A549 (cell line): ENCODE data around the gene ZNF618. TPM values are rescaled to one million over a fixed set of nuclear protein-coding genes. Genes with fewer than 3 reads are reported as not detected.

ENCODE experiments used
- ATAC-seq, 2 experiments: fragments of 200-7000 bp in 1 of 2; fragments of >200 bp in 1 of 2; cut with Nextera tagmentation in 1 of 2; cut with Tn5 transposase in 1 of 2; 3 replicates each; pipeline versions ENCODE4 v1.8.0 to v1.9.1; 2018 to 2020; ENCODE audit warnings: mild to moderate bottlenecking in 1 of 2, moderate library complexity in 1 of 2
- CTCF ChIA-PET: fragments of 300-600 bp; sonication (Branson Sonifier 250); formaldehyde crosslinking; extraction: SDS; loops from one replicate; lab custom pipeline; 2021; ENCODE audit warnings: antibody characterized with exemption, inconsistent platforms; lab: Yijun Ruan, JAX
- POLR2A ChIA-PET: fragments of 350-600 bp; formaldehyde crosslinking; extraction: SDS; loops from one replicate; lab custom pipeline; 2021; ENCODE audit warnings: antibody characterized with exemption, inconsistent platforms; lab: Yijun Ruan, JAX
- DNase-seq, 2 experiments: peaks; one replicate each; pipeline versions ENCODE4 v3.0.0 to v3.0.0-alpha.2; 2011 to 2016; ENCODE audit warnings: low read depth in 1 of 2, low spot score in 1 of 2
- FAIRE-seq: peaks from 2 replicates; lab custom pipeline; 2011; peaks lifted over from hg19 to GRCh38; lab: Jason Lieb, UNC
- H3K27ac ChIP-seq, 2 experiments: fragments of >200 bp; sonication (Bioruptor Twin); formaldehyde crosslinking; 3 replicates each; pipeline ENCODE4 v1.5.1; 2016 to 2017
- H3K4me1 ChIP-seq: fragments of >200 bp; sonication (Bioruptor Twin); formaldehyde crosslinking; 3 replicates; pipeline ENCODE4 v1.6.1; 2016
- H3K4me2 ChIP-seq: fragments of >200 bp; sonication (Bioruptor Twin); formaldehyde crosslinking; 3 replicates; pipeline ENCODE4 v1.6.1; 2016
- H3K4me3 ChIP-seq: fragments of >200 bp; sonication (Bioruptor Twin); formaldehyde crosslinking; 3 replicates; pipeline ENCODE4 v1.5.1; 2016
- H3K9me3 ChIP-seq: fragments of >200 bp; sonication (Bioruptor Twin); formaldehyde crosslinking; 3 replicates; pipeline ENCODE4 v1.6.1; 2016
- CBX2 ChIP-seq: fragments of 200-600 bp; sonication (generic); IDR thresholded peaks from 2 replicates; pipeline ENCODE4 v1.6.1; 2016; ENCODE audit warnings: low read depth, mild to moderate bottlenecking, borderline replicate concordance
- CEBPB ChIP-seq, 2 experiments: fragments of >200 bp in 1 of 2; sonication (Bioruptor Twin) in 1 of 2; formaldehyde crosslinking in 1 of 2; IDR thresholded peaks; 2 replicates each; pipeline ENCODE4 v1.6.1; 2012 to 2016
- EHF ChIP-seq: fragments of 250-450 bp; sonication (Bioruptor Pico); IDR thresholded peaks from 2 replicates; pipeline ENCODE4 v1.5.0; 2020; ENCODE audit warnings: mild to moderate bottlenecking
- EHMT2 ChIP-seq: fragments of 200-600 bp; sonication (generic); IDR thresholded peaks from 2 replicates; pipeline ENCODE4 v1.6.1; 2016; ENCODE audit warnings: antibody characterized with exemption, low read depth, mild to moderate bottlenecking, moderate library complexity
- EP300 ChIP-seq, 2 experiments: fragments of >200 bp; sonication (Bioruptor Twin); formaldehyde crosslinking; IDR thresholded peaks; 2 replicates in 1 of 2; 3 replicates in 1 of 2; pipeline ENCODE4 v1.6.1; 2016 to 2017
- FOSB ChIP-seq: fragments of 250-450 bp; sonication (Bioruptor Pico); IDR thresholded peaks from 2 replicates; pipeline ENCODE4 v1.5.0; 2020; ENCODE audit warnings: mild to moderate bottlenecking, moderate library complexity
- FOSL2 ChIP-seq, 2 experiments: fragments of 450-650 bp in 1 of 2; fragments of >200 bp in 1 of 2; sonication (Bioruptor Twin) in 1 of 2; formaldehyde crosslinking; IDR thresholded peaks; 2 replicates each; pipeline versions ENCODE4 v1.5.0 to v1.6.1; 2016 to 2020; ENCODE audit warnings: mild to moderate bottlenecking in 1 of 2, moderate library complexity in 1 of 2
- GATA3 ChIP-seq: IDR thresholded peaks from 2 replicates; pipeline ENCODE4 v1.6.1; 2012; ENCODE audit warnings: borderline replicate concordance
- HDAC2 ChIP-seq: fragments of 200-600 bp; sonication (generic); IDR thresholded peaks from 2 replicates; pipeline ENCODE4 v1.6.1; 2016
- HEYL ChIP-seq: fragments of 250-450 bp; sonication (Bioruptor Pico); IDR thresholded peaks from 2 replicates; pipeline ENCODE4 v1.8.0; 2021; ENCODE audit warnings: mild to moderate bottlenecking, moderate library complexity
- HOXA7 ChIP-seq: fragments of 250-450 bp; sonication (Bioruptor Pico); IDR thresholded peaks from 2 replicates; pipeline ENCODE4 v1.5.0; 2020; ENCODE audit warnings: mild to moderate bottlenecking, moderate library complexity
- HOXB13 ChIP-seq: fragments of 250-450 bp; sonication (Bioruptor Pico); IDR thresholded peaks from 2 replicates; pipeline ENCODE4 v1.5.0; 2020; ENCODE audit warnings: low read depth, mild to moderate bottlenecking, moderate library complexity
- HOXB5 ChIP-seq: fragments of 250-450 bp; sonication (Bioruptor Pico); IDR thresholded peaks from 2 replicates; pipeline ENCODE4 v1.5.0; 2020; ENCODE audit warnings: mild to moderate bottlenecking, moderate library complexity
- JUN ChIP-seq, 2 experiments: fragments of >200 bp; sonication (Bioruptor Twin); formaldehyde crosslinking; IDR thresholded peaks; 2 replicates in 1 of 2; 3 replicates in 1 of 2; pipeline ENCODE4 v1.6.1; 2016 to 2017
- JUNB ChIP-seq: fragments of >200 bp; sonication (Bioruptor Twin); formaldehyde crosslinking; IDR thresholded peaks from 2 replicates; pipeline ENCODE4 v1.6.1; 2016
- KDM1A ChIP-seq: fragments of 200-600 bp; sonication (generic); IDR thresholded peaks from 2 replicates; pipeline ENCODE4 v1.6.1; 2016; ENCODE audit warnings: low read depth, mild to moderate bottlenecking
- MAX ChIP-seq: IDR thresholded peaks from 2 replicates; pipeline ENCODE4 v1.6.1; 2012
- MYC ChIP-seq: IDR thresholded peaks from 2 replicates; pipeline ENCODE4 v1.6.1; 2012; ENCODE audit warnings: mild to moderate bottlenecking, inconsistent platforms, low read length, improper control_type of control experiment, borderline replicate concordance
- NFE2L2 ChIP-seq: fragments of 150-350 bp; conservative IDR thresholded peaks from 2 replicates; pipeline ENCODE4 v1.6.1; 2014; ENCODE audit warnings: low read length
- POLR2A ChIP-seq: IDR thresholded peaks from 2 replicates; pipeline ENCODE4 v1.6.1; 2012; ENCODE audit warnings: mild to moderate bottlenecking, low read length
- POLR2AphosphoS2 ChIP-seq: conservative IDR thresholded peaks from 2 replicates; pipeline ENCODE4 v1.6.1; 2012; ENCODE audit warnings: low read length, improper control_type of control experiment, inconsistent platforms
- RAD21 ChIP-seq, 2 experiments: fragments of >200 bp in 1 of 2; sonication (Bioruptor Twin) in 1 of 2; formaldehyde crosslinking in 1 of 2; IDR thresholded peaks in 1 of 2; conservative IDR thresholded peaks in 1 of 2; 2 replicates in 1 of 2; 3 replicates in 1 of 2; pipeline ENCODE4 v1.6.1; 2012 to 2018; ENCODE audit warnings: inconsistent platforms in 1 of 2
- RNF2 ChIP-seq: fragments of 200-600 bp; sonication (generic); IDR thresholded peaks from 2 replicates; pipeline ENCODE4 v1.6.1; 2016; ENCODE audit warnings: low read depth, mild to moderate bottlenecking, antibody characterized with exemption, moderate library complexity, borderline replicate concordance
- SMC3 ChIP-seq: fragments of >200 bp; sonication (Bioruptor Twin); formaldehyde crosslinking; IDR thresholded peaks from 3 replicates; pipeline ENCODE4 v1.6.1; 2018; ENCODE audit warnings: inconsistent platforms
- TFCP2L1 ChIP-seq: fragments of 250-450 bp; sonication (Bioruptor Pico); IDR thresholded peaks from 2 replicates; pipeline ENCODE4 v1.5.0; 2021; ENCODE audit warnings: mild to moderate bottlenecking
- USF2 ChIP-seq: fragments of 450-650 bp; IDR thresholded peaks from 2 replicates; pipeline ENCODE4 v1.6.1; 2014; ENCODE audit warnings: antibody characterized with exemption
- ZNF302 ChIP-seq: fragments of 250-450 bp; sonication (Bioruptor Pico); IDR thresholded peaks from 2 replicates; pipeline ENCODE4 v1.9.0; 2021; ENCODE audit warnings: inconsistent platforms, mild to moderate bottlenecking, moderate library complexity
- WGBS: methylation state at CpG from one replicate; pipeline ENCODE4 v1.1.6; 2017; ENCODE audit errors: missing lambda C conversion rate; 5-methylcytosine and 5-hydroxymethylcytosine counted together
- polyA plus RNA-seq, 4 experiments: library from polyadenylated mRNA; depleted of rRNA in 3 of 4; stranded (reverse); fragments of >200 nt; fragmentation: RNase III in 1 of 4; extraction: RNeasy Plus Mini Kit Qiagen cat#74134 plus additional on column Dnase treatment in 1 of 4; gene quantifications; 2 replicates in 3 of 4; 3 replicates in 1 of 4; pipeline ENCODE4 v1.2.3, GENCODE V29; 2011 to 2017

ZNF618 gene
- polyA plus RNA-seq, 2 of the 4 experiments (the other 2 are of a cell fraction), result 9.0 to 10.0 TPM

DNA sequence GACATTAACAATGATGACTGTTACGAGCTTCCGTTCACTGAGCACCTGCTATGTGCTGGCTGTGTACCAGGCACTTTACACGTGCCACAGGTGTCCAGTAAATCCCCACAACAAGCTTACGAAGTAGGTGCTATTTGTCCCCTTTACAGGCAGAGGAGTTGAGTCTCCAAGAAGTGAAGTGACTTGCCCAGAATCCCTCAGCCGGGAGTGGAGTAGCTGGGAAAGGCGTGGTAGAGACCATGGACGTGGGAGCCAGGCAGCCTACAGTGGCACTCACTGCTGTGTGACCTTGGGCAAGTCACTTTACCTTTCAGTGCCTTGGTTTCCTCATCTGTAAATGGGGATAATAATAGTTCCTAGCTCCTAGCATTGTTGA lies 202.7 kb downstream of the ZNF618 start (continued):
- TF ChIP-seq POLR2AphosphoS2 (no peak), MYC (no peak), HOXB5 (CRISPR knock-in tag) (no peak), NFE2L2 (no peak), CEBPB (IDR thresholded peaks at IDR 0.05) (no peak), EHF (CRISPR knock-in tag) (no peak)

GRCh38 chr9:114080195-114080772 lies 204.2 kb downstream of the ZNF618 start:
- Histone ChIP-seq H3K9me3 (no peaks in the 10 kb centered on the region), H3K4me3 (no peak overlapping the region), H3K4me2 (peak overlapping the region; percentile 70), H3K4me1 (peaks cover 74% of the 10 kb centered on the region), H3K27ac (peak overlapping the region; percentile 93 to 94)
- CTCF ChIA-PET, result interaction anchor here (1.0 to 10.1 kb wide), 5 partner anchors 9 to 212 kb away, joined by 5 to 191 read pairs (median 40); partner anchors contain the start of gene KIF12
- DNase-seq, result no peak
- FAIRE-seq, result peak; percentile 92
- no peak for ATAC-seq
- 23% methylated on average over 5 of the region's 5 CpGs for WGBS
- POLR2A ChIA-PET, result no interaction called here
- TF ChIP-seq HOXA7 (CRISPR knock-in tag) (0 out of 2 replicates have a peak, but pooled peaks have one; percentile 35), MAX (0 out of 2 replicates have a peak, but pooled peaks have one; percentile 11), HOXB5 (CRISPR knock-in tag) (0 out of 2 replicates have a peak, but pooled peaks have one; percentile 11), KDM1A (peak; percentile 81), HDAC2 (peak; percentile 16; the same call in 1 of the 2 replicates), ZNF302 (CRISPR knock-in tag) (no peak), FOSB (CRISPR knock-in tag) (no peak)

- H3K4me3 ChIP-seq, result no peak overlapping the region
- H3K4me2 ChIP-seq, result peak overlapping the region; percentile 70
- peak; percentile 83 to 94 for DNase-seq
- peak; percentile 76 to 84 for ATAC-seq
- POLR2A ChIA-PET, result no interaction called here
- TF ChIP-seq RAD21 (conservative IDR thresholded peaks at IDR 0.05 in 1 of 2, IDR thresholded peaks at IDR 0.05 in 1 of 2), result peak; percentile 5 to 19; a peak in 1 of 5 replicates
- TF ChIP-seq EHMT2, result no peak
- TF ChIP-seq HOXB13, result 0 out of 2 replicates have a peak, but pooled peaks have one; percentile 21
- TF ChIP-seq JUNB, result peak; percentile 45
- peak; percentile 19; the same call in 1 of the 3 replicates for TF ChIP-seq SMC3
- TF ChIP-seq HEYL (CRISPR knock-in tag), result no peak
- TF ChIP-seq CEBPB (IDR thresholded peaks at IDR 0.05), result peak in 1 of 2 experiments; percentile 52; a peak in 2 of 4 replicates
- TF ChIP-seq GATA3, result peak; percentile 75
- peak; percentile 28 to 62; a peak in 2 of 5 replicates for TF ChIP-seq EP300 (IDR thresholded peaks at IDR 0.05)
- TF ChIP-seq USF2, result no peak
- TF ChIP-seq POLR2A, result no peak
- TF ChIP-seq FOSL2 (IDR thresholded peaks at IDR 0.05), result no peak
- TF ChIP-seq FOSL2 (CRISPR knock-in tag; IDR thresholded peaks at IDR 0.05), result peak; percentile 47
- TF ChIP-seq TFCP2L1 (CRISPR knock-in tag), result no peak
- TF ChIP-seq RNF2, result no peak
- peak; percentile 69 to 78; a peak in 4 of 5 replicates for TF ChIP-seq JUN (IDR thresholded peaks at IDR 0.05)
- TF ChIP-seq MAX, result peak; percentile 58; the same call in 1 of the 2 replicates
- no peak for TF ChIP-seq CBX2
- WGBS, result 2% methylated on average over 7 of the region's 7 CpGs
- CTCF ChIA-PET, result interaction anchor here (0.9 to 10.1 kb wide), 11 partner anchors 9 to 317 kb away, joined by 3 to 191 read pairs (median 24); partner anchors contain the start of genes COL27A1 and KIF12
- peak; percentile 97 for FAIRE-seq
- H3K4me1 ChIP-seq, result peaks cover 74% of the 10 kb centered on the region
- H3K9me3 ChIP-seq, result no peaks in the 10 kb centered on the region
- peak overlapping the region; percentile 93 to 94 for H3K27ac ChIP-seq
Observed at GRCh38 chr9:114080773-114081440, 204.8 kb downstream of the ZNF618 start.
